Upper lobe of left lung (tissue), 6 donors: ENCODE results near the gene SELENON. TPM values are rescaled to one million over a fixed set of nuclear protein-coding genes. Genes with fewer than 3 reads are reported as not detected.

Source experiments
- ATAC-seq, 2 donors: fragments of 200-7000 bp; cut with Tn5 transposase; one replicate each; pipeline ENCODE4 v1.9.1; 2022; ENCODE audit warnings: mild to moderate bottlenecking in 2 of 2, moderate library complexity in 2 of 2; ENCODE audit not compliant: low FRiP score in 2 of 2
- DNase-seq, 2 donors: peaks; one replicate each; pipeline ENCODE4 v3.0.0-alpha.2; 2019 to 2020
- H3K27ac ChIP-seq, 4 donors: fragments of 200-600 bp; sonication (generic); one replicate each; pipeline ENCODE4 v1.5.1; 2016 to 2019
- H3K27me3 ChIP-seq, 4 donors: fragments of 200-600 bp; sonication (generic); one replicate each; pipeline ENCODE4 v1.5.1; 2017 to 2019
- H3K36me3 ChIP-seq, 4 donors: fragments of 200-600 bp; sonication (generic); one replicate each; pipeline ENCODE4 v1.5.1; 2016 to 2019
- H3K4me1 ChIP-seq, 4 donors: fragments of 200-600 bp; sonication (generic); one replicate each; pipeline ENCODE4 v1.5.1; 2018 to 2019
- H3K4me3 ChIP-seq, 4 donors: fragments of 200-600 bp; sonication (generic); one replicate each; pipeline ENCODE4 v1.5.1; 2017 to 2019; ENCODE audit warnings: mild to moderate bottlenecking in 2 of 4, moderate library complexity in 1 of 4
- H3K9me3 ChIP-seq, 4 donors: fragments of 200-600 bp; sonication (generic); one replicate each; pipeline ENCODE4 v1.5.1; 2018 to 2019
- CTCF ChIP-seq, 6 experiments: fragments of 450-650 bp in 4 of 6; fragments of 200-600 bp in 2 of 6; sonication (generic) in 2 of 6; IDR thresholded peaks; one replicate each; pipeline ENCODE4 v1.5.1; 2016 to 2019; ENCODE audit warnings: antibody characterized with exemption in 6 of 6
- EP300 ChIP-seq, 4 donors: sonication (generic); formaldehyde crosslinking; IDR thresholded peaks; one replicate each; pipeline ENCODE4 v1.5.1; 2017; ENCODE audit warnings: antibody characterized with exemption in 4 of 4, control low read depth in 2 of 4
- POLR2A ChIP-seq, 4 donors: fragments of 450-650 bp; IDR thresholded peaks; one replicate each; pipeline ENCODE4 v1.5.1; 2016 to 2017; ENCODE audit warnings: antibody characterized with exemption in 4 of 4, mild to moderate bottlenecking in 2 of 4
- POLR2AphosphoS5 ChIP-seq, 2 donors: sonication (generic); formaldehyde crosslinking; IDR thresholded peaks; one replicate each; pipeline ENCODE4 v1.5.1; 2017; ENCODE audit warnings: antibody characterized with exemption in 2 of 2
- WGBS, 2 donors: methylation state at CpG; one replicate each; pipeline ENCODE4 v1.1.5; 2017 to 2018; 5-methylcytosine and 5-hydroxymethylcytosine counted together
- total RNA-seq, 6 donors: library from RNA; depleted of rRNA in 4 of 6; stranded (reverse); fragments of >200 nt in 4 of 6; gene quantifications; one replicate each; pipeline versions ENCODE4 v1.1.0 to v1.2.1, GENCODE V29; 2016 to 2021
- donor health status: DM: no; HTN: no; CAD: no; lungs with moderate emphysema.
- donor health status: DM: no; HTN: yes; CAD: no; lungs with severe emphysema.

Gene SELENON
- total RNA-seq, 6 donors from 2014 or later = 22.0 to 91.1 (median 60.5) TPM

GRCh38 chr1:25804964-25805862, 5.2 kb downstream of the SELENON start:
- no peaks in the 10 kb centered on the region for H3K27me3 ChIP-seq
- no peak for DNase-seq
- H3K4me1 ChIP-seq = peaks cover 49 to 86% (median 60%) of the 10 kb centered on the region in 4 donors
- 89 to 92% methylated on average over 9 to 14 of the region's 15 CpGs for WGBS, 2 donors
- no peak for ATAC-seq
- H3K4me3 ChIP-seq = no peak overlapping the region
- TF ChIP-seq POLR2A (IDR thresholded peaks at IDR 0.05) = no peak
- TF ChIP-seq CTCF (IDR thresholded peaks at IDR 0.05) = no peak
- no peak for TF ChIP-seq EP300 (IDR thresholded peaks at IDR 0.05)
- no peak for TF ChIP-seq POLR2AphosphoS5 (IDR thresholded peaks at IDR 0.05)
- peaks cover 0 to 50% (median 29%) of the 10 kb centered on the region in 4 donors for H3K36me3 ChIP-seq
- no peaks in the 10 kb centered on the region for H3K9me3 ChIP-seq
- peak overlapping the region in 3 of 4 donors; percentile 64 to 76 (median 64) for H3K27ac ChIP-seq

- H3K9me3 ChIP-seq = no peaks in the 10 kb centered on the region
- DNase-seq (peak in 1 of 2 donors; percentile 34), ATAC-seq (peak in 1 of 2 donors; percentile 32)
- H3K4me3 ChIP-seq = no peak overlapping the region
- H3K4me1 ChIP-seq = peaks cover 48 to 86% (median 60%) of the 10 kb centered on the region in 4 donors
- H3K27ac ChIP-seq = peak overlapping the region in 3 of 4 donors; percentile 52 to 76 (median 64)
- peaks cover 0 to 50% (median 31%) of the 10 kb centered on the region in 4 donors for H3K36me3 ChIP-seq
- TF ChIP-seq POLR2A (IDR thresholded peaks at IDR 0.05) (no peak), POLR2AphosphoS5 (IDR thresholded peaks at IDR 0.05) (peak in 1 of 2 donors; percentile 45)
- no peaks in the 10 kb centered on the region for H3K27me3 ChIP-seq
- WGBS, 2 donors = 56 to 57% methylated on average over 3 of the region's 3 CpGs
These were observed 5.9 kb downstream of the SELENON start for GRCh38 chr1:25805863-25806225.

GRCh38 chr1:25806418-25806817, 6.4 kb downstream of the SELENON start:
- ATAC-seq = peak in 1 of 2 donors; percentile 51
- 73 to 74% methylated on average over 4 of the region's 4 CpGs for WGBS, 2 donors
- peaks cover 0 to 55% (median 35%) of the 10 kb centered on the region in 4 donors for H3K36me3 ChIP-seq

DNA sequence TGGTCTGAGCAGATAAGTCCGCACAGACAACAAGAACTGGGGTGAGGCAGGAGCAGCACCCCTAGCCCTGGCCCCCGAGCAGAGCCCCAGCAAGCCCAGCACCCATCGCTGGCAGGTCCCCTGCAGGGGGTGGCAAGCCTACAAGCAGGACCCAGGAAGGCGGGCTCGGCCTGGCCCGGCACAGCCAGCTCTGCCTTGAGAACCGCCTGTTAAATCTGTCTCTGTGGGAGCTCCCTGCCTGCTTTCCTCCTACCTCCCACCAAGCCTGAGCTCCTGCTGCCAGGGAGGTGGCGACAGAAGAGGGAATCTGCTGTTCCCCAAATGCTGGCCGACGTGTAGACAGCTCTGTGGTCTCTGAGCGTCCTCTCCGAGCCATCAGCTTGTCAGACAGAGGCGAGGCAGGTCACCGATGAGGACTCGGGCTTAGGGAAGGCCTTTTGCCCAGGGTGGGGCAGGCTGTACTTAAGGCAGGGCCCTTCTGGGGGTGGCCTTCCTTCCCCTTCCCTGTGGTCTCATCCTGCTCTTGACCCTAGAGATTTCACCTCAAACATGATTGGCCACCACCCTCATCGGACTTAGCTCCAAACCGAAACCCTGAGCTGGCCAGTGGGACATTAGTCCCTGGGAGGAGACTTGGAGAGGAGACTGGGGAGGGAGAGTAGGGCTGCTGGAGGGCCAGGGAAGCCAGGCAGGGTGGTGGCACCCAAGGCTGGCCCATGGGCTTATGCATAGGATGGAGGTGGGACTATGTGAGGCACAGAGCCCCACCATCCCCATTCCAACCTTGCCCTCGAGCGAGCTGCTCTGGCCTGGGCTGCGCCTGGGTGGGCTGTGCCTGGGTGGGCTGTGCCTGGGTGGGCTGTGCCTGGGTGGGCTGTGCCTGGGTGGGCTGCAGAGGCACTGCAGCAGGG, 7.7 kb downstream of the SELENON start:
- peak overlapping the region in 3 of 4 donors; percentile 28 to 64 (median 60) for H3K27ac ChIP-seq
- ATAC-seq = peak in 1 of 2 donors; percentile 6

More at GRCh38 chr1:25806418-25806817, 6.4 kb downstream of the SELENON start:
- Histone ChIP-seq H3K27ac (peak overlapping the region in 3 of 4 donors; percentile 52 to 76 (median 64)), H3K4me1 (peaks cover 47 to 85% (median 58%) of the 10 kb centered on the region in 4 donors), H3K4me3 (no peak overlapping the region), H3K27me3 (no peaks in the 10 kb centered on the region), H3K9me3 (no peaks in the 10 kb centered on the region)
- DNase-seq = no peak
- no peak for TF ChIP-seq POLR2A (IDR thresholded peaks at IDR 0.05)
- no peak for TF ChIP-seq POLR2AphosphoS5 (IDR thresholded peaks at IDR 0.05)
- TF ChIP-seq EP300 (IDR thresholded peaks at IDR 0.05) = no peak
- TF ChIP-seq CTCF (IDR thresholded peaks at IDR 0.05) = no peak

More for the DNA sequence above, 7.7 kb downstream of the SELENON start:
- Histone ChIP-seq H3K4me1 (peaks cover 40 to 72% (median 48%) of the 10 kb centered on the region in 4 donors), H3K9me3 (no peaks in the 10 kb centered on the region), H3K36me3 (peaks cover 0 to 66% (median 43%) of the 10 kb centered on the region in 4 donors), H3K4me3 (no peak overlapping the region), H3K27me3 (no peaks in the 10 kb centered on the region)
- 82 to 87% methylated on average over 11 to 20 of the region's 20 CpGs for WGBS, 2 donors
- DNase-seq = peak in 1 of 2 donors; percentile 73
- TF ChIP-seq CTCF (IDR thresholded peaks at IDR 0.05) (no peak), POLR2AphosphoS5 (IDR thresholded peaks at IDR 0.05) (no peak), POLR2A (IDR thresholded peaks at IDR 0.05) (no peak), EP300 (IDR thresholded peaks at IDR 0.05) (no peak)
